BLaER1 treated with 17β-estradiol and CSF1 and Interleukin-3, amounts not matched to agents 10 nM and 100 nM (cell line): ENCODE measurements around the gene CPA4.

Experiments
- H3K27ac ChIP-seq, 11 experiments: shearing (Covaris generic); formaldehyde crosslinking; 2 replicates each; pipeline ENCODE4 v1.8.1; 2022
- H3K27me3 ChIP-seq, 11 experiments: shearing (Covaris generic); formaldehyde crosslinking; 2 replicates each; pipeline ENCODE4 v1.8.1; 2022
- H3K36me3 ChIP-seq, 11 experiments: shearing (Covaris generic); formaldehyde crosslinking; 2 replicates each; pipeline ENCODE4 v1.8.1; 2022
- H3K4me1 ChIP-seq, 10 experiments: shearing (Covaris generic); formaldehyde crosslinking; 2 replicates each; pipeline ENCODE4 v1.8.1; 2022
- H3K4me2 ChIP-seq, 11 experiments: shearing (Covaris generic); formaldehyde crosslinking; 2 replicates each; pipeline ENCODE4 v1.8.1; 2022
- H3K4me3 ChIP-seq, 10 experiments: shearing (Covaris generic); formaldehyde crosslinking; 2 replicates each; pipeline ENCODE4 v1.8.1; 2022
- H3K9ac ChIP-seq, 11 experiments: shearing (Covaris generic); formaldehyde crosslinking; 2 replicates each; pipeline ENCODE4 v1.8.1; 2022
- H3K9me3 ChIP-seq, 11 experiments: shearing (Covaris generic); formaldehyde crosslinking; replicated peaks in 1 of 11; 2 replicates each; pipeline ENCODE4 v1.8.1; 2022
- H4K20me1 ChIP-seq, 11 experiments: shearing (Covaris generic); formaldehyde crosslinking; 2 replicates each; pipeline ENCODE4 v1.8.1; 2022
- Cebpa-rat ChIP-seq, 11 experiments: shearing (Covaris generic); IDR thresholded peaks; 2 replicates each; pipeline ENCODE4 v1.8.1; 2022

CPA4 gene

DNA sequence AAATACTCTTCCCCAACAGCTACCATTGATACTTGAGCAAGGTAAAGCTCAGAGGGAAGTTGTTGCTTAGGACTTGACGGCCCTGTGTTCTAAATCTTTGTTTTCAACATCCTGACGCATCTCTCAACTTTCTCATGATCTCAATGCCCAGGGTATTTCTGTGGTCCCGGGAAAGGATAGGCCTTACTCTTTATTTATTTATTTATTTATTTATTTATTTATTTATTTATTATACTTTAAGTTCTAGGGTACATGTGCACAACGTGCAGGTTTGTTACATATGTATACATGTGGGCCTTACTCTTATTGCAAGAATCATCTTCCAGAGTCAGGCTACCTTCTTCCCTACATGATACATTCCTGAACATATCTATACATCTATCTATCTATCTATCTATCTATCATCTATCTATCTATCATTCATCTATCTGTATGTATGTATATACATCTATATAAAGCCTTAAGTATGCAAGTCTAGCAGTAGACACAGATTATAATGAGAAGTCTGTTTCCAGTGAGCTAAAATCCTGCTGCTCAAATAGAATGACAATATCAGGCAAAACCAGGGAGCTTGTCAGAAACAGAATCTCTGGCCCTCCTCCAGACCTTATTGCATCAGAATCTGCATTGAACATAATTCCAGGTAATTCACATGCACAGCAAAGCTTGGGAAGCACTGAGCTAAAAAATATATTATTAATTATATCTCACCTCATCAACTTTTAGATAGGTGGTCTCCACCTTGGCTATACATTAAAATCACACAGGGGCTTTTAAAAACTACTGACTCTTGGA is 39.5 kb downstream of the CPA4 start:
- Histone ChIP-seq H3K27me3 (no peaks in the 10 kb centered on the region), H3K4me3 (no peak overlapping the region), H3K9ac (no peak overlapping the region), H4K20me1 (no peaks in the 10 kb centered on the region), H3K36me3 (no peaks in the 10 kb centered on the region), H3K9me3 (no peaks in the 10 kb centered on the region), H3K27ac (no peak overlapping the region), H3K4me1 (no peaks in the 10 kb centered on the region), H3K4me2 (no peak overlapping the region)
- TF ChIP-seq Cebpa-rat (IDR thresholded peaks at IDR 0.05): no peak

DNA sequence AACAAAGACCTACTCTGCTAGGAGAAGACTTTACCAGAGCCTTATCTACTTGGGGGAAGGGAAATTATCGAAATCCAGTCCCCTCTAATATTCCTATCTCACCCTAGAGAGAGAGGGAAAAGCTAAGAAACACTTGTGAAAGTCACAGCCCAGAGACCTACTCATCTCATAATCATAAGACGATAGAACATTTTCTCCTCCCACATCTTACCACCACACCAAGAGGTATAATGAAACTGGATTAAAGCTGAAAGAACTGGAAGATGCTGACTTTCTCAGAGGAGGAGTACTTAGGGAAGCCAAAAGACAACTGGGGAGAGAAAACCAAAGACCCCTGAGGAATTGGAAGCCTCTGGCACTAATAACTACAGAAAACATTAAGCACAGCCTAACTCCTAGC is 40.9 kb downstream of the CPA4 start:
- H3K4me1 ChIP-seq: no peaks in the 10 kb centered on the region
- no peak overlapping the region for H3K9ac ChIP-seq
- H3K4me2 ChIP-seq: no peak overlapping the region
- no peak overlapping the region for H3K27ac ChIP-seq
- H4K20me1 ChIP-seq: no peaks in the 10 kb centered on the region
- H3K9me3 ChIP-seq: no peaks in the 10 kb centered on the region
- no peak overlapping the region for H3K4me3 ChIP-seq
- no peak for TF ChIP-seq Cebpa-rat (IDR thresholded peaks at IDR 0.05)
- H3K27me3 ChIP-seq: no peaks in the 10 kb centered on the region
- H3K36me3 ChIP-seq: no peaks in the 10 kb centered on the region

DNA sequence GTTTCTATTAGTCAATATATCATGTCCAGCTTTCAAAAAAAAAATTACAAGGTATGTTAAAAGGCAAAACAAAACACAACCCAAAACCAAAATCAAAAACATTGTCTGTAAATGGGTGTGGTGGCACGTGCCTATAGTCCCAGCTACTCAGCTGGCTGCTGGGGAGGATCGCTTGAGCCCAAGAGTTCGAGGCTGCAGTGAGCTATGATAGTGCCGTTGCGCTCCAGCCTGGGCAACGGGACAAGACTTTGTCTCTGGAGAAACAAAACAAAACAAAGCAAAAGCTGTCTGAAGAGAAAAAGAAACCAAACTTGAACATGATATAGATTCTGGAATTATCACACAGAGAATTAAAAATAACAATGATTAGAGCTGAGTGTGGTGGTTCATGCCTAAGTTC is 41.3 kb downstream of the CPA4 start:
- no peak for TF ChIP-seq Cebpa-rat (IDR thresholded peaks at IDR 0.05)
- Histone ChIP-seq H3K27ac (no peak overlapping the region), H3K36me3 (no peaks in the 10 kb centered on the region), H3K4me1 (no peaks in the 10 kb centered on the region), H3K9me3 (no peaks in the 10 kb centered on the region), H3K4me2 (no peak overlapping the region), H3K9ac (no peak overlapping the region), H3K4me3 (no peak overlapping the region), H3K27me3 (no peaks in the 10 kb centered on the region), H4K20me1 (no peaks in the 10 kb centered on the region)

DNA sequence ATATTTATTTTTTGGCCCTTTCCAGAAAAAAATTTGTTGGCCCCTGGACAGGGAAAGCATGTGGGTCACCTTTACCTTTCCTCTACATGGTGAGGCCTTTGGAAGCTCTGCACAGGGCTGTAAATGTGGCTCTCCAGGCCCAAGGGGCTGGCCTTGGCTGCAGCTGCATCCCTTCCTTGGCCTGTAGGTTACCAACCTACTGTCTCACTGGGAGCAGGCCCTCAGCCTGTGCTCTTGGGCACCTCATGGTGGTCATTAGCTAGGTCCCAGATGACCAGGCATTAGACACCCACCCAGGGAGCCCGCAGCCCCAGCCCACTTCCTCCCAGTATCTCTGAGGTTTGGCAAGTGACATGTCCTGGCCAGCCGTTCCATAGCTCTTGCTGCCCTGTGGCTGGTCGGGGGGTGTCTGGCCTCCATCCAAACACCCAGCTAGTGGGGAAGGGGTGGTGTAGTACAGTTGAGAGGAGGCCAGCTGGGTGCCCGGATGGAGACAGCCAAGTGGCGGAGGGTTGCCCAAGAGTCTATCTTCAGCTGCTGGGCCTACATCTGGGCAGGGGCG is 44.5 kb downstream of the CPA4 start:
- H3K36me3 ChIP-seq: no peaks in the 10 kb centered on the region
- no peak overlapping the region for H3K9ac ChIP-seq
- no peaks in the 10 kb centered on the region for H3K4me1 ChIP-seq
- no peak overlapping the region for H3K4me2 ChIP-seq
- H3K27me3 ChIP-seq: no peaks in the 10 kb centered on the region
- H3K27ac ChIP-seq: no peak overlapping the region
- TF ChIP-seq Cebpa-rat (IDR thresholded peaks at IDR 0.05): no peak
- H3K9me3 ChIP-seq: no peaks in the 10 kb centered on the region
- no peak overlapping the region for H3K4me3 ChIP-seq
- H4K20me1 ChIP-seq: no peaks in the 10 kb centered on the region

DNA sequence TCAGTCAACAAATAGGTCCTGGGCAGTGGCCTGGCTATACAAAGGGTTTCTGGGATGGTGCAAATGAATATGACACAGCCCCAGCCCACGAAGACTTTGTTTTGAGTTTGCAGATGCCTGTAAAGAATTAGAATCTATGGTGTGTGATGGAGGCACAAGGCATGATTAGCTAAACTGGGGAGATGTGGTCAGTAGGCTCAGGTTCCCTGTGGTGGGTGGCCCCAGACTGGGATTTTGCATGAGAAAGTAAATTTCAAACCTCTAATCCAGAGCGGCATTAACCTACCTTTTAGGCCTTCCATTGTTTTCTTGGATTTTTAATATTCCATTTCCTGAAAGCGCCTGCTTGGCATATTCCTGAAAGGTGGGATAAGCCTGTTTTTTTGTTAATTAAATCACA is 45.3 kb downstream of the CPA4 start:
- Histone ChIP-seq H3K27ac (no peak overlapping the region), H3K27me3 (no peaks in the 10 kb centered on the region), H3K4me2 (no peak overlapping the region), H3K9me3 (no peaks in the 10 kb centered on the region), H4K20me1 (no peaks in the 10 kb centered on the region), H3K4me1 (no peaks in the 10 kb centered on the region), H3K36me3 (no peaks in the 10 kb centered on the region), H3K4me3 (no peak overlapping the region), H3K9ac (no peak overlapping the region)
- TF ChIP-seq Cebpa-rat (IDR thresholded peaks at IDR 0.05): no peak

DNA sequence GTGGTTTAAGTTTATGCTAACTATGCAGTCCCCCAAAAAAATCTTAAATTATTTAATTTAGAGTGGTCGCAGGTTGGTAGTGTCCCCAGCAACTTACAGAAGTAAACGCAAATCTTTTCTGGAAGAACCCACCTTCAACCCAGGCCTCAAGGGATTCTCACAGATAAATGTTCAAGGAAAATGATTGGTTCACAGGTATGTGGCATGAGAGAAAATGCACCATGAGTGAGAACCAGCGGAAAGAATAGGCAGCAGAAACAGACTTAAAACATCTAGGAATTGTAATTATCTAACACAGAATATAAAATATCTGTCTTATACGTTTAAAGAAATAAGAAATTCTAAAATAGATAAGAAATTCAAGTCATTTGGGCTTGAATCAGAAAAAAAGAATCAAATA is 48.9 kb downstream of the CPA4 start:
- H3K4me2 ChIP-seq: no peak overlapping the region
- no peak overlapping the region for H3K27ac ChIP-seq
- H3K27me3 ChIP-seq: no peaks in the 10 kb centered on the region
- no peak overlapping the region for H3K9ac ChIP-seq
- H3K4me1 ChIP-seq: no peaks in the 10 kb centered on the region
- no peaks in the 10 kb centered on the region for H4K20me1 ChIP-seq
- no peaks in the 10 kb centered on the region for H3K9me3 ChIP-seq
- H3K36me3 ChIP-seq: no peaks in the 10 kb centered on the region
- H3K4me3 ChIP-seq: no peak overlapping the region
- TF ChIP-seq Cebpa-rat (IDR thresholded peaks at IDR 0.05): no peak

DNA sequence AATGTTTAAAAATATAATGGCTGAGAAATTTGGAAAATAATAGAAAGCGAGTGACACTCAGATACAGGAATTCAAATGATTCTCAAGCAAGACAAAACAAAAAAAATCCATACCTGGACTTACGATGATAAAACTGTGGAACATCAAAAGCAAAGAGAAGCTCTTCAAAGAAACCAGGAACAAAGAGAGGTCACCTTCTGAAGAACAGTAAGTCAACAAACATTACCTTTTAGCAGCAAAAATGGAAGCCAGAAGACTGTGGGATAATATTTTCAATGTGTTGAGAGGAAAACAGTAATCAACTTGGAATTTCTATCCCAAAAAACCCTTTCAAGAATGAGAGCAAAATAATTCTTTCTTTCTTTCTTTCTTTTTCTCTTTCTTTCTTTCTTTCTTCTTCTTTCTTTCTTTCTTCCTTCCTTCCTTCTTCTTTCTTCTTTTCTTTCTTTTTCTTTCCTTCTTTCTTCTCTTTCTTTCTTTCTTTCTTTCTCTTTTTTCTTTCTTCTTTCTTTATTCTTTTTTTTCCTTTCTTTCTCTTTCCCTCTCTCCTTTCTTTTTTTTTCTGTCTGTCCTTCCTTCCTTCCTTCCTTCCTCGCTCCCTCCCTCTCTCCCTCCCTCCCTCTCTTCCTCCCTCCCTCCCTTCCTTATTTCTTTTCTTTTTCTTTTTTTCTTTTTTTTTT is 49.9 kb downstream of the CPA4 start:
- no peaks in the 10 kb centered on the region for H3K27me3 ChIP-seq
- H3K27ac ChIP-seq: no peak overlapping the region
- no peak for TF ChIP-seq Cebpa-rat (IDR thresholded peaks at IDR 0.05)
- H3K9me3 ChIP-seq: no peaks in the 10 kb centered on the region
- H3K4me1 ChIP-seq: no peaks in the 10 kb centered on the region
- no peak overlapping the region for H3K4me3 ChIP-seq
- no peaks in the 10 kb centered on the region for H3K36me3 ChIP-seq
- no peak overlapping the region for H3K4me2 ChIP-seq
- no peaks in the 10 kb centered on the region for H4K20me1 ChIP-seq
- no peak overlapping the region for H3K9ac ChIP-seq

DNA sequence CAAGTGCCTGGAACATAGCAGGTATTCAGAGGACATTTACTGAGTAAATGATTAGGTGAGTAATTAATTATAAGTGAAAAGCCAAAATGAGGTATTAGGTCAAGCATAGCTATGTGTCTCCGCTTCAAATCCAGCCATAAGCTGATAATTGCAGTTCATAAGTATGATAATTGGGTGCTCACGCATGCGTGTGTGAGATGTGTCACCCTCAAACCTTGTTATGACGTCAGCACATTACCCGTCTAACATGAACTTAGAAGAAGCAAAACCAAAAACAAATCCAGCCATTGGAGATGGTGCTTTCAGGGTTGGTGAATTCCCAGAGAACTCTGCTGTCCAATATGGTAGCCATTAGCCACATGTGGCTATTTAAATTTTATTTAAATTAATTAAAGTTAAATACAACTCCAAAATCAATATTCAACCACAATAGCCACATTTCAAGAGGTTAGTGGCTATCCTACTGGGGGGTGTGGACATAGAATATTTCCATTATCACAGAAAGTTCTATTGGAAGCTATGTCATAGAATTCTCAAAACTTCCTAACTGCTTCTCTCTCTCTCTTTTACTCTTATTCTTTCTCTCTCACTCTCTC is 51.4 kb downstream of the CPA4 start, which contains the start of gene CPA5:
CPA5 (plus strand) TSS at position 546 of the 596 bp plus-strand sequence. CDS start 1,670 bp downstream, outside the sequence.
- no peaks in the 10 kb centered on the region for H3K27me3 ChIP-seq
- H3K36me3 ChIP-seq: no peaks in the 10 kb centered on the region
- H3K4me3 ChIP-seq: no peak within 1 kb of the TSS
- no peak for TF ChIP-seq Cebpa-rat (IDR thresholded peaks at IDR 0.05)
- H3K4me2 ChIP-seq: no peak within 1 kb of the TSS
- H3K9ac ChIP-seq: no peak within 1 kb of the TSS
- H3K4me1 ChIP-seq: no peaks in the 10 kb centered on the region
- no peaks in the 10 kb centered on the region for H4K20me1 ChIP-seq
- no peak within 1 kb of the TSS for H3K27ac ChIP-seq
- H3K9me3 ChIP-seq: no peaks in the 10 kb centered on the region

DNA sequence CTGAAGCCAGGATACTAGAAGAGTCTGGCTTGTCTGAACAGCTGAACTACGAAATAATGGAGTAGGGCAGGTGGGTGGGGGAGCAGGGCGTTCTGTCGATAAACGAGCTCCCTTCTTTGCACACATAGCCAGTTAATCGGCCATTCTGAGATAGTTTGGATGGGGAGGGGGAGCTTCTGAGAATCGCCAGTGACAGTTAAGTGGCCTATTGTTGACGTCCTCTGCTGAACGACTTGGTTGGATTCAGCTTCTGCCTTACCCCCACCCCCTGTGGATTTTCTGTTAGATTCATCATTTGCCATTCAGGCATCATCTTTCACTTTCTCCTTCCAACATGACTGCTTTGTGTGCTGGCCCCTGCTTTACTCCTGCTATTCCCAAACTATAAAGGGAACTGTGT is 52.2 kb downstream of the CPA4 start:
- no peaks in the 10 kb centered on the region for H4K20me1 ChIP-seq

More for the DNA sequence above, 52.2 kb downstream of the CPA4 start:
- Histone ChIP-seq H3K9ac (no peak overlapping the region), H3K9me3 (no peaks in the 10 kb centered on the region), H3K4me3 (no peak overlapping the region), H3K4me1 (peaks cover 5 to 7% (median 6%) of the 10 kb centered on the region in 10 experiments), H3K27me3 (no peaks in the 10 kb centered on the region), H3K27ac (no peak overlapping the region), H3K4me2 (no peak overlapping the region), H3K36me3 (no peaks in the 10 kb centered on the region)
- TF ChIP-seq Cebpa-rat (IDR thresholded peaks at IDR 0.05): no peak
